Mesothelial cell of epicardium (in vitro differentiated cells): ENCODE data around the gene CD72. TPM values are rescaled to one million over a fixed set of nuclear protein-coding genes. Genes with fewer than 3 reads are reported as not detected.

Source experiments
- DNase-seq, 2 experiments: peaks; one replicate each; pipeline ENCODE4 v3.0.0; 2021; ENCODE audit warnings: low spot score in 2 of 2; ENCODE audit not compliant: unreplicated experiment in 2 of 2
- H3K27ac Mint-ChIP-seq: 2 replicates; pipeline ENCODE4 v1.8.0; 2021; ENCODE audit warnings: mixed read lengths
- H3K27me3 Mint-ChIP-seq: 2 replicates; pipeline ENCODE4 v1.8.0; 2021; ENCODE audit warnings: low read depth, mixed read lengths
- H3K36me3 Mint-ChIP-seq: 2 replicates; pipeline ENCODE4 v1.8.0; 2021; ENCODE audit warnings: mixed read lengths
- H3K4me1 Mint-ChIP-seq: 2 replicates; pipeline ENCODE4 v1.8.0; 2021; ENCODE audit warnings: mixed read lengths
- H3K4me3 Mint-ChIP-seq: 2 replicates; pipeline ENCODE4 v1.8.0; 2021; ENCODE audit warnings: mild to moderate bottlenecking, moderate library complexity, mixed read lengths
- H3K9me3 Mint-ChIP-seq: 2 replicates; pipeline ENCODE4 v1.8.0; 2021; ENCODE audit warnings: mixed read lengths
- microRNA-seq: library from miRNA; unstranded; fragments of <30 nt; microRNA quantifications from one replicate; pipeline ENCODE4 v1.2.0, GENCODE V29; 2021; ENCODE audit warnings: inconsistent platforms, mixed read lengths
- total RNA-seq: library from RNA; stranded (reverse); gene quantifications from 3 replicates; pipeline ENCODE4 v1.2.1, GENCODE V29; 2021
- TF ChIP-seq, protein P1 (sequence below): fragments of 200-600 bp; sonication (generic); IDR thresholded peaks from one replicate; pipeline ENCODE4 v1.5.0; 2021; ENCODE audit warnings: antibody characterized with exemption; ENCODE audit not compliant: unreplicated experiment

Gene CD72
- total RNA-seq, 1 donor from 2014 or later, result 4.2 TPM

DNA sequence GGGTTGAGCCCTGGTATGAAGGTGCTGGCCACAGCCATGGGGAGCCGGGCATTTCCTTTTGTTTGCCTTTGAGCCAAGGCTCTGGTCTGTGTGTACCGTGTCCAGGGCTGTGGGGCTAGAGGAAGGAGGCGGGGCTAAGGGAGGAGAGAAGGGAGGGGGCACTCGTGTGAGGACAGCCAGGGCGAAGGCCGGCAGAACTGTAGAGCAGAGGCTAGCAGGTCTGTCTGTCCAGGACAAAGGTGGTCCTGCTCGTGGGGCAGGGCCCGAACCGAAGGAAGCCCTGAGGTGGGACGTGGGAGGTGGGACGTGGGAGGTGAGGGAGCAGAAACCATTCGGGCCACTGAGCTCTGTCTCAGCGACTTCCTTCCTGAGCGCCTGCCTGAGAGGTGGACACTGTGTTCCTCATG is 54.4 kb downstream of the CD72 start:
- no peaks in the 10 kb centered on the region for H3K27me3 Mint-ChIP-seq
- peaks cover 5% of the 10 kb centered on the region for H3K36me3 Mint-ChIP-seq
- no peak overlapping the region for H3K4me3 Mint-ChIP-seq
- H3K4me1 Mint-ChIP-seq, result peaks cover 4% of the 10 kb centered on the region
- H3K9me3 Mint-ChIP-seq, result no peaks in the 10 kb centered on the region
- TF ChIP-seq, protein P1, sequence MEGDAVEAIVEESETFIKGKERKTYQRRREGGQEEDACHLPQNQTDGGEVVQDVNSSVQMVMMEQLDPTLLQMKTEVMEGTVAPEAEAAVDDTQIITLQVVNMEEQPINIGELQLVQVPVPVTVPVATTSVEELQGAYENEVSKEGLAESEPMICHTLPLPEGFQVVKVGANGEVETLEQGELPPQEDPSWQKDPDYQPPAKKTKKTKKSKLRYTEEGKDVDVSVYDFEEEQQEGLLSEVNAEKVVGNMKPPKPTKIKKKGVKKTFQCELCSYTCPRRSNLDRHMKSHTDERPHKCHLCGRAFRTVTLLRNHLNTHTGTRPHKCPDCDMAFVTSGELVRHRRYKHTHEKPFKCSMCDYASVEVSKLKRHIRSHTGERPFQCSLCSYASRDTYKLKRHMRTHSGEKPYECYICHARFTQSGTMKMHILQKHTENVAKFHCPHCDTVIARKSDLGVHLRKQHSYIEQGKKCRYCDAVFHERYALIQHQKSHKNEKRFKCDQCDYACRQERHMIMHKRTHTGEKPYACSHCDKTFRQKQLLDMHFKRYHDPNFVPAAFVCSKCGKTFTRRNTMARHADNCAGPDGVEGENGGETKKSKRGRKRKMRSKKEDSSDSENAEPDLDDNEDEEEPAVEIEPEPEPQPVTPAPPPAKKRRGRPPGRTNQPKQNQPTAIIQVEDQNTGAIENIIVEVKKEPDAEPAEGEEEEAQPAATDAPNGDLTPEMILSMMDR, result no peak
- no peak for DNase-seq
- H3K27ac Mint-ChIP-seq, result peak overlapping the region; percentile 35

DNA sequence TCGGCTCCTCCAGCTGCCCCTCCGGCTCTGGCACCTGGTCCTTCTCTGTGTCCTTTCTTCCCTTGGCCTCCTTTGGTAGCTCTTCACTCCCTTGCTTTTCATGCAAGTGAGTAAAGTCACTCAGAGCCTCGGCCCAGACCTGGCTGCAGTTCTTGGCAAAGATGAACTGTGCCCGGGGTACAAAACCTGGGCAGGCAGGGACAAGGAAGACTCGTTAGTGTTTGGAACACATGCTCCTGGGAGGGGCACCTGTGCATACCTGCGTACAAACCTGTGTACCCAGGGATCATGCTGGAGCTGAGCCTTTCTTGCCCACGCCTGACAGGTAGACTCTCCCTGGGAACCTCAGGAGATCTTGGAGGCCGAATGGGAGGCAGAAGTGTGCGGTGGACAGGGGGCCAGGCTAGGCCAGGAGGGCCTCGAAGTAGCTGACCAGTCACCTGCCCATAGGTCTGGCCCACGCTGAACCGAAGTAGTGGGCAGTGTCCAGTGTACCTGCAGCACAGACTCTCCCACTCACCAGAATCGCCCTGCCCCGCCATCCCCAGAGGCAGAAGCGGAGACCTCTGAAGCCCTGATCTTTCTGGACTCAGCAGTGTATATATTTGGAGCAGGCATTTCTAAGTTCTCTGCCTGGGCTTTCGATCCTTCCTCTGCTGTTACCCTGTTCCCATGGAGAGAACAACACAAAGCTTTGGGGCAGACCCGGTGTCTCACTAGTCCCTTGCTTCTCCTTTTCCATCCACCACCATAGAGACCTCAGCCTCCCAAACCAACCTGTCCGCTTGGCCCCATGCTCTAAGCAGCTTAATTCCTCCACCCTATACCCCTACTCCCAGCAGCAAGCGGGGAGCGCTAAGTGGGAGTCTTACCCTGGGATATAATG is 55.1 kb downstream of the CD72 start:
- H3K27me3 Mint-ChIP-seq, result no peaks in the 10 kb centered on the region
- peaks cover 4% of the 10 kb centered on the region for H3K4me1 Mint-ChIP-seq
- TF ChIP-seq, protein P1, result no peak
- no peaks in the 10 kb centered on the region for H3K9me3 Mint-ChIP-seq
- H3K4me3 Mint-ChIP-seq, result no peak overlapping the region
- H3K27ac Mint-ChIP-seq, result peak overlapping the region; percentile 41
- no peak for DNase-seq
- peaks cover 7% of the 10 kb centered on the region for H3K36me3 Mint-ChIP-seq

DNA sequence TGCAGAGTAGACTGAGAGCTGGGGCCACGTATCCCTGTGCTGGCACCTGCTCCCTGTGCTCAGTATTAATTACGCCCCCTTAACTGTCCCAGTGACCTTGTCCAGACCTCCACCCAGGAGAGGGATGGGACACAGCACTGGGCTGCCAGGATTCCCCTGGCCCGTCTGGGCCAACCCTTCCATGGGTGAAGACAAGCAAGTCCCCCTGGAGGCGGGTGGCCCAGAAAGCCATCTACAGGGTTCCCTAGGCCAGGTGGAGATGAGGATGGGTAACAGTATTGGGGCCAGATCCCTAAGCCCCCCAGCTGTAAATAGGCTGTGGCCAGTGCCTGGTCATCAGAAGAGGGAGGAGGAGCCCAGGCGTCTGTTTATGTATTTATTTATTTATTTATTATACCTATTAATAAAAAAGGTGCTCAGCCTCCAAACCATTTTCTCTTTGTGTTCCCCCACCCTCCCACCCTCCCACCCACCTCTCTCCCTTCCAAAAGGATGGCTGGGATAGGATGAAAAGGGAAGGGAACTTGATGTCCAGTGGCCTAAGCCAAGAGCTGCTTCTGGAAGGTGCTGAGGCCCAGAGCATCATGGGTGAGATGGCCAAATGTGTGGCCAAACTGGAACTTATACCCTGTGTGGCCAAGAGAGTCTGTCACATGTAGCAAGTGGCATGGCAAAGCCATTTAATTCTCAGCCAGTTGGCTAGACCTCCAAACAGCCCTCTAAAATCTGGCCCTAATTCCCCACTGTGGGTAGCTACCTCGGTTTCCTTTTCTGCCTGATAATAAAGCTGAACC is 56.5 kb downstream of the CD72 start:
- H3K4me3 Mint-ChIP-seq, result no peak overlapping the region
- peaks cover 4% of the 10 kb centered on the region for H3K4me1 Mint-ChIP-seq
- H3K27me3 Mint-ChIP-seq, result no peaks in the 10 kb centered on the region
- H3K9me3 Mint-ChIP-seq, result no peaks in the 10 kb centered on the region
- H3K36me3 Mint-ChIP-seq, result peaks cover 16% of the 10 kb centered on the region
- no peak overlapping the region for H3K27ac Mint-ChIP-seq
- DNase-seq, result no peak
- TF ChIP-seq, protein P1, result no peak

DNA sequence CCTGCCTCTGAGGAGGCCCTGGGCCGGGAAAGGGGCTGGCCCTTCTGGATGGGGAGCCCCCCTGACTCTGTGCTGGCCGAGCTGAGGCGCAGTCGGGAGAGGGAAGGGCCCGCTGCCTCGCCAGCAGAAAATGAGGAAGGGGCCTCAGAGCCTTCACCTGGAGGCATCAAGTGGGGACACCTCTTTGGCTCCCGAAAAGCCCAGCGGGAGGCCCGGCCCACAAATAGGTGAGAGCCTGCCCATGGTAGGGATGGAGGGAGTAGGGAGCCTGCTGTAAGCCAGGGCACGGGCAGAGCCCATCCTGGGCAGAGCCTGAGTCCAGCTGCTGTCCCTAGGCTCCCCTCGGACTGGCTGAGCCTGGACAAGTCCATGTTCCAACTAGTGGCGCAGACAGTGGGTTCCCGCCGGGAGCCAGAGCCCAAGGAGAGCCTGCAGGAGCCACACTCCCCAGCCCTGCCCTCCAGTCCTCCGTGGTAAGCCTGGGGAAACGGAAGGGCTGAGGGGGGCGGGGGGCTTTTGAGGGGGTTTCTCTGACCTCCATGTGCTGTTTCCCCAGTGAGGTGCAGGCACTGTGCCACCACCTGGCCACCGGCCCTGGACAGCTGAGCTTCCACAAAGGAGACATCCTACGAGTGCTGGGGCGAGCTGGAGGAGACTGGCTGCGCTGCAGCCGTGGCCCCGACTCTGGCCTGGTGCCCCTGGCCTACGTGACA is 57.4 kb downstream of the CD72 start:
- H3K9me3 Mint-ChIP-seq, result no peaks in the 10 kb centered on the region
- no peak for DNase-seq
- peaks cover 17% of the 10 kb centered on the region for H3K36me3 Mint-ChIP-seq
- H3K27ac Mint-ChIP-seq, result no peak overlapping the region
- peaks cover 4% of the 10 kb centered on the region for H3K4me1 Mint-ChIP-seq
- no peaks in the 10 kb centered on the region for H3K27me3 Mint-ChIP-seq
- TF ChIP-seq, protein P1, result no peak
- no peak overlapping the region for H3K4me3 Mint-ChIP-seq

Small RNAs within 50 kb of the gene (microRNA-seq; reads per million reads assigned to microRNA genes)
- gene MIR4667, result 3.5 reads per million, percentile 9 among the genes with 10 or more reads in this experiment

Other genes with a start within 250 kb of the CD72 start
- 33.5 to 36.1 TPM (median 34.5 TPM) in 3 replicates for gene RUSC2, start 128.3 kb downstream of the CD72 start, total RNA-seq
- gene TESK1, start 13.2 kb downstream of the CD72 start, total RNA-seq, result 48.7 to 52.9 TPM (median 49.0 TPM) in 3 replicates
- not detected in 3 replicates for gene SIT1, start 32.5 kb upstream of the CD72 start, total RNA-seq
- gene RMRP, start 39.6 kb upstream of the CD72 start, total RNA-seq, result 20,234 to 21,305 TPM (median 21,148 TPM) in 3 replicates
- 16.7 to 17.8 TPM (median 17.0 TPM) in 3 replicates for gene CCDC107, start 39.9 kb upstream of the CD72 start, total RNA-seq
- 6.3 to 8.0 TPM (median 6.5 TPM) in 3 replicates for gene ARHGEF39, start 46.8 kb upstream of the CD72 start, total RNA-seq
- gene CA9, start 55.5 kb upstream of the CD72 start, total RNA-seq, result 1.1 to 2.3 TPM (median 1.7 TPM) in 3 replicates
- 289 to 294 TPM (median 291 TPM) in 3 replicates for gene TPM2, start 71.5 kb upstream of the CD72 start, total RNA-seq
- 224 to 230 TPM (median 226 TPM) in 3 replicates for gene TLN1, start 113.8 kb upstream of the CD72 start, total RNA-seq
- 29.1 to 32.7 TPM (median 31.6 TPM) in 3 replicates for gene CREB3, start 114.3 kb upstream of the CD72 start, total RNA-seq
- 81.5 to 84.7 TPM (median 83.9 TPM) in 3 replicates for gene GBA2, start 130.8 kb upstream of the CD72 start, total RNA-seq
- 32.6 to 34.3 TPM (median 33.9 TPM) in 3 replicates for gene RGP1, start 130.9 kb upstream of the CD72 start, total RNA-seq
- gene MSMP, start 135.9 kb upstream of the CD72 start, total RNA-seq, result not detected in 3 replicates
- 27.2 to 32.4 TPM (median 30.6 TPM) in 3 replicates for gene NPR2, start 173.2 kb upstream of the CD72 start, total RNA-seq
- gene SPAG8, start 193.8 kb upstream of the CD72 start, total RNA-seq, result 0.89 to 1.6 TPM (median 1.4 TPM) in 3 replicates
- 29.3 to 31.3 TPM (median 30.7 TPM) in 3 replicates for gene HINT2, start 196.6 kb upstream of the CD72 start, total RNA-seq
- gene FAM221B, start 210.3 kb upstream of the CD72 start, total RNA-seq, result 0.07 TPM in 1 of 3 replicates, not detected in the others
- 44.4 to 47.9 TPM (median 45.0 TPM) in 3 replicates for gene TMEM8B, start 210.8 kb upstream of the CD72 start, total RNA-seq